Ramos (cell line): ENCODE results near the gene MIB1.

Source experiments
- in situ Hi-C: fragments of 300-500 bp; cut with MboI; formaldehyde crosslinking; loops from one replicate; pipeline ENCODE4 v1.14.3; 2022; ENCODE audit warnings: low sequenced_read_pairs; ENCODE audit not compliant: unreplicated experiment

The MIB1 gene

GRCh38 chr18:21857871-21858270, 117.3 kb downstream of the MIB1 start:
- in situ Hi-C loops, result no loop called here

- in situ Hi-C loops, result no loop called here
These were observed 118.0 kb downstream of the MIB1 start for GRCh38 chr18:21858544-21858943.

GRCh38 chr18:21864386-21864785, 123.8 kb downstream of the MIB1 start:
- in situ Hi-C loops, result no loop called here

GRCh38 chr18:21865043-21865442, 124.5 kb downstream of the MIB1 start:
- in situ Hi-C loops, result no loop called here

- in situ Hi-C loops, result no loop called here
These were observed 128.2 kb downstream of the MIB1 start for GRCh38 chr18:21868770-21869169.

- in situ Hi-C loops, result no loop called here
These were observed 149.0 kb downstream of the MIB1 start for GRCh38 chr18:21889570-21889969.

- in situ Hi-C loops, result no loop called here
These were observed 154.2 kb downstream of the MIB1 start for GRCh38 chr18:21894619-21895367.

- in situ Hi-C loops, result no loop called here
These were observed 156.2 kb downstream of the MIB1 start for GRCh38 chr18:21896732-21897336.

- in situ Hi-C loops, result no loop called here
These were observed 157.2 kb downstream of the MIB1 start for GRCh38 chr18:21897811-21898210.

GRCh38 chr18:21900605-21901352, 160.2 kb downstream of the MIB1 start:
- in situ Hi-C loops, result loop anchor here (25.0 kb wide), 1 partner anchor 812 kb away; no protein-coding TSS in a partner anchor

- in situ Hi-C loops, result loop anchor here (25.0 kb wide), 1 partner anchor 811 kb away; no protein-coding TSS in a partner anchor
These were observed 160.9 kb downstream of the MIB1 start for GRCh38 chr18:21901423-21901945.

GRCh38 chr18:21903709-21904108, 163.1 kb downstream of the MIB1 start:
- in situ Hi-C loops, result loop anchor here (25.0 kb wide), 1 partner anchor 809 kb away; no protein-coding TSS in a partner anchor

- in situ Hi-C loops, result loop anchor here (25.0 kb wide), 1 partner anchor 807 kb away; no protein-coding TSS in a partner anchor
These were observed 164.3 kb downstream of the MIB1 start for GRCh38 chr18:21904856-21905255.

- in situ Hi-C loops, result loop anchor here (25.0 kb wide), 1 partner anchor 805 kb away; no protein-coding TSS in a partner anchor
These were observed 166.9 kb downstream of the MIB1 start for GRCh38 chr18:21907451-21907850.

- in situ Hi-C loops, result loop anchor here (25.0 kb wide), 1 partner anchor 804 kb away; no protein-coding TSS in a partner anchor
These were observed 168.1 kb downstream of the MIB1 start for GRCh38 chr18:21908711-21909110.

- in situ Hi-C loops, result loop anchor here (25.0 kb wide), 1 partner anchor 801 kb away; no protein-coding TSS in a partner anchor
These were observed 170.3 kb downstream of the MIB1 start for GRCh38 chr18:21910906-21911305.

GRCh38 chr18:21911551-21911950, 171.0 kb downstream of the MIB1 start:
- in situ Hi-C loops, result loop anchor here (25.0 kb wide), 1 partner anchor 801 kb away; no protein-coding TSS in a partner anchor

GRCh38 chr18:21912339-21913239, 172.0 kb downstream of the MIB1 start:
- in situ Hi-C loops, result loop anchor here (25.0 kb wide), 1 partner anchor 800 kb away; no protein-coding TSS in a partner anchor

GRCh38 chr18:21914739-21915319, 174.2 kb downstream of the MIB1 start:
- in situ Hi-C loops, result loop anchor here (25.0 kb wide), 1 partner anchor 797 kb away; no protein-coding TSS in a partner anchor
